NAMALWA (cell line): ENCODE results near the gene LAMA2.
"Not testable (repeated sequence)": the region's sequence is repeated elsewhere in the genome, so short reads cannot be mapped to it uniquely, and the experiment has no call there.

Experiments used
- DNase-seq: peaks from one replicate; pipeline ENCODE4 v3.0.0-alpha.2; 2015; ENCODE audit warnings: low spot score

The LAMA2 gene

DNA sequence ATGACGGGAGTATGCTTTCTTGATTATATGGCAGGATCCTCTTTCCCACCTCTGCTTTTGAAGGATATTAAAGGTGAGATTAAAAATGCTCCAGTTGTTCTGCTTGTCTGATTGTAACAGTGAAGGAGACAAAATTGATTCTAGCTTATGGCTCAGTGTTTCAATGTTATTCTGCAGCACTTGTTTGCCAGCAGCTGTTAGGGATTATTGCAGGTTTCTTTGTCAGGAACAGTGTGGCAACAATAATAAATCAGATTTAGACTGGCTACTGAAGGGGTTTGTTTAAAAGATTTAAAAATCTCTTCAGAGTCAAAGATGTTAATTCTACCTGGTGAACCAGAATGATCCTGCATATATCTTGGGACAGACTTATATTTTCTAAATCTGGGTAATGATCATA lies 126.9 kb downstream of the LAMA2 start:
- DNase-seq, result no peak

- DNase-seq, result no peak
Observed at GRCh38 chr6:129014302-129014701, 131.4 kb downstream of the LAMA2 start.

DNA sequence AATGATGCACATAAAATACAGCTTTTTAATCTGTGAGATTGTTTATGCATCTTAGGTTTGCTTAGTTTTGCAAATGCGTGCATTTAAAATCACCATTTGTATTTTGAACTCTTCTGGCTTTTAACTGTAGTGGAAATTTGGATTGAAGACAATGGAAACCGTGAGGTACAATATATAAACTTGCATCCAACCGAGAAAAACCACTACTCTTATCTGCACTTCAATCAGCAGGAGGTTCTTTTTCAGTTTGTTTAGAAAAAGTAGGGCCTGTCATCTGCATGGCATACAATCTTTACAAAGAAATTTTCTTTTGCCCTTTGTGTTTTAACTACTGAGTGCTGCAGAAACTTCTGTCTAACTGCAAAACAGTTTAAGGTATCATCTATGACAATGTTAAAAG lies 132.8 kb downstream of the LAMA2 start:
- DNase-seq, result no peak

DNA sequence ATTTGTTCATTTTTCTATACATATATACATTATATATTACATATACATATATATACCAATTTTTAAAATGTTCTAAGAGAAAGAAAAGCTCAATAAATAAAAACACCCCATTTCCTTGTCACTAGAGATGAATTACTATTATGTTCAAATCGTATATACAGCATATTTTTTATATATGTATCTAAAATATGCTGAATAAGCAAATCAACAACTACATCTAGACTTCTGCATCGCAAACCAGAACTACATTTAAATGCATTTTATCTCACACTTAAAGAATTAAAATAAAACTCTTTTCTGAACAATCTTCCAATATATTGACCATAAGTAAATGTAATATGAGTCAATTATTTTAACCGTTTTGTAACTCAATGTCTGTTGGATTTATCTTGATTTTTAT lies 133.9 kb downstream of the LAMA2 start:
- DNase-seq, result no peak

DNA sequence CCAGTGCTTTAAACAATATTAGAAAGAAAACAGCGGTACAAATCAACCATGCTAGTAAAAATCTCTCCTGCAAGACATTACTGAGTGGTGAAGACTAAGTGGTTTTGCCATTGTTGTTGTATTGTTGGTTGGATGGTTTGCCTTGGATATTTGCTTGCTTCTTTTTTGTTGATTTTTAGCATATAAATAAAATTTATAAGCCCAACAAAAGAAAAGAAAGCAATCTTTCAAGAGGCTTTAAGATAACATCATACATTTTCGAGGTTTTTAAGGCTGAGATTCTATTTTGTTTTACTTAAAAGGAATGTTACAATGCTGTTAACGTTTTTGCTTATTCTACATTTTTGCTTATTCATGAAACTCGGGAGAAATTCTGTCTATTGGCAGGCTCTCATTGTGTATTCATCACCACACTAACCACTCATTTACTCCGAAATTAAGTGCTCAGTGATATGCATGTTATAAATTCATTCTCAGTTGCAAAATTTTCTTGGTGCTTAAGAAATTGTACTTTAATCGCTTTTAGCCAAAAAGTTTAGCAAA lies 139.1 kb downstream of the LAMA2 start:
- no peak for DNase-seq

DNA sequence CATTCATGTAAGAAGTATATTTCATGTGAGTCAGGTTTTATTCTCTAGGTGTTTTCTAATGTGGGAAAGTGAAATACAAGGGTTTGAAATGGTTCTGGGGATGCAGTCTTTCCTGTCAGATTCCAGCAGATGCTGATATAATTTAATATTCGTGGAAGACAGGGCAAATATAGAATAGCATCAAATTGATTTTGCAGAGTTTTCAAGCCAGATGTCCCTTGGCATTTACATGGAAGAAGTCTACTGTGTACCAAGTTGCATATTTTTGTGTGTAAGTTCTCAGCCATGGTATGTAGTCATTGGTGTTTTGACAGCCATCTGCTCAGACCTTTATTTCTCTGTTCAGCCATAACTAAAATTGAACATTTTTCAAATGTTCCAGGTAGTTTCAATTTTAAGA lies 143.7 kb downstream of the LAMA2 start:
- no peak for DNase-seq

DNA sequence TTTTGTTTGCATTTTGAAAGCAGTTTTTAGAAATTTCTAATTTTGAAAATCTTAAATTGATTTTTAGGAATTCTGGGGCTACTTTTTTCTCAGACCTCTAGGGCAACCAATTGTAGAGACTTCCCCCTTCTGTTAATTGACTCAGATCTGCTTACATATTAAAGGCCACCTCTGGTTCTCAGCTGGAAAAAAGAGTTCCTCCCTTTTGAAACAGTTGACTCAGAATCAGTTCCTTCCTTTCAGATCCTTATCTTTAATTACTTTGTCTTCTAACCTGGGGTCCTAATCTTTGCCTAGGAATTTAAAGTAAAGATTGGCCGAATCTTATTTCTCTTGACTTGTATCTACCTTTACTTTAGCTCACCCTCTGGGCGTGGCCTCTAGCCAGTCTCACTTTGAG lies 146.8 kb downstream of the LAMA2 start:
- DNase-seq, result no peak

DNA sequence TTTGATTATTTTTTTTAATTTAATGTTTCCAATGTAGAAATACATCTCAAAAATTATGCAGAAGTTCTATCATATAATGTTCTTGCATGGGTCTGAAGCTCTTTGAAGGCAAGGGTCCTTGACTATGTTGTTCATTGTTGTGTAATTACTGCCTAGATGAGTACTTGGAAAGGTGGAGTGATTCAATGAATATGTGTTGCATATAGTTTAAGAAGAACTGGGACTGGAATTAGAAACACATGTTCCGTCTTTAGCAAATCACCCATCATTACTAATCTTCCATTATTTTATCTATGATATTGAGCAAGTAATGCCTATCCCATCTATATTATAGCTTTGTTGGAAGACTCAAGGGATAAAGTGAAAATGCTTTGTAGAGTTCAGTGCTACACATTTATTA lies 147.3 kb downstream of the LAMA2 start:
- no peak for DNase-seq

GRCh38 chr6:129031051-129031599 lies 148.2 kb downstream of the LAMA2 start:
- DNase-seq, result no peak

GRCh38 chr6:129032602-129033001 lies 149.7 kb downstream of the LAMA2 start:
- no peak for DNase-seq

DNA sequence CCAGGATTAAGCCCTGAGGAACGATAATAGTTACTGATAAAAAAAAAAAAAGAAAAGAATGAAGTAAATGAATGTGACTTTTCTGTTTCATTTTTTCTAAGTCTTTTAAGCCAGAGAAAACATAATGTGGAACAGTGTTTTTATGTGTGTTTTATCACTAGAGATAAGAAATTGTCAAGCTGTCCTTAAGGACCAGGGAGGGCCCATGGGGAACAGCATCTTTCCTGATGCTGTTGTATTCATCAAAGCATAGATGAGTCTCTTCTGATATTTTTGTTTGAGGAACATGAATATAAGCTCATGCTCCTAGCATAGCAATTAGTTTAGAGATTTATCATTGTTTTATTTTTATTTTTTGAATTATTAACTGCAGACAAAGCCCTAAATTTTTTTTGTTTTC lies 150.2 kb downstream of the LAMA2 start:
- no peak for DNase-seq

DNA sequence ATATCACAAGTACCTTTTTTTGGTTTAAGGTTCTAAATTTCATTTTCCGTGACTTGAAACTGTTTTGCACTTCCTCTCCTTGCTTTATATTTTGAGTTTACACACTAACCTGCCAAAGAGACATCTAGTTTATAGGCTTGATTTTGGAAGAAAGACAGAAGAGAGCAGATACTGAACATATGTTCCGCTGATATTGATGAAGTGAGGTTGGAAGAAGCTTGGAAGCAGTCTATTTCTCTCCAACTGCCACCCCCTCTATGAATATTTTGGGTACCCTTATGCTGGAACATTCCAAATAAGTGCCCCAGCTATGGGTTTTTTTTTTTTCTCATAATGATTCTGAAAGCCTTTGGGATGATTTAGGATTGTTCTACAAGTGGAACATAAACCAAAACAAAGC lies 150.6 kb downstream of the LAMA2 start:
- no peak for DNase-seq

- no peak for DNase-seq
Observed at GRCh38 chr6:129041563-129041962, 158.6 kb downstream of the LAMA2 start.

DNA sequence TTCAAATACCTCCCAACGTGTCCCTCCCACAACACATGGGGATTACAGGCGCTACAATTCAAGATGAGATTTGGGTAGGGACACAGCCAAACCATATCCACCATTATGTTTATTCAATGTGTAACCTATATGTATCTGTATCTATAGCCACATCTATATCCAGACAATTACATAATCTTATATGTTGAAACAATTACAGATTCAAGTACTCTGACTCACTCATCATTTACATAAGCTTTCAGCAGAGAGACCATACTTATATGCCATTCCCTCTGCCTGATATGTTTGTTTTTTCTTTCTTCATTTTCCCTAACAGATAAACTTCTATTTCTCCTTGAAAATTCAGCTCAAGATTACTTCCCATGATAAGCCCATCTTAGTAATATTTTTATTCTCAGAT lies 163.6 kb downstream of the LAMA2 start:
- DNase-seq, result no peak

- DNase-seq, result no peak
Observed at GRCh38 chr6:129047834-129048233, 164.9 kb downstream of the LAMA2 start.

- no peak for DNase-seq
Observed at GRCh38 chr6:129050086-129050485, 167.1 kb downstream of the LAMA2 start.

DNA sequence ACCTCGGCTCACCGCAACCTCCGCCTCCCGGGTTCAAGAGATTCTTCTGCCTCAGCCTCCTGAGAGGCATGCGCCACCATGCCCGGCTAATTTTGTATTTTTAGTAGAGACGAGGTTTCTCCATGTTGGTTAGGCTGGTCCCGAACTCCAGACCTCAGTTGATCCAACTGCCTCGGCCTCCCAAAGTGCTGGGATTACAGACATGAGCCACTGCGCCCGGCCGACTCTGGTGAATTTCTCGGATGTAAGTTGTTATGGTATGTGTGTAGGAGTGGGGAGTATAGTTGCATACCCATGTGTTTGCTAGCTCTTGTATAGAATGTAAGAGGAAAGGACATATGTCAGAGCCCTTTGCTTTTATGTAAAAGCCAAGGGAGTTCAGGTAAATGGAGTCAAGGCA lies 170.2 kb downstream of the LAMA2 start:
- not testable (repeated sequence) for DNase-seq

GRCh38 chr6:129055796-129056195 lies 172.9 kb downstream of the LAMA2 start:
- DNase-seq, result no peak

- DNase-seq, result no peak
Observed at GRCh38 chr6:129059650-129060049, 176.7 kb downstream of the LAMA2 start.

- no peak for DNase-seq
Observed at GRCh38 chr6:129069006-129069405, 186.1 kb downstream of the LAMA2 start.

GRCh38 chr6:129073051-129073450 lies 190.1 kb downstream of the LAMA2 start:
- no peak for DNase-seq

GRCh38 chr6:129073691-129074395 lies 190.9 kb downstream of the LAMA2 start:
- no peak for DNase-seq

DNA sequence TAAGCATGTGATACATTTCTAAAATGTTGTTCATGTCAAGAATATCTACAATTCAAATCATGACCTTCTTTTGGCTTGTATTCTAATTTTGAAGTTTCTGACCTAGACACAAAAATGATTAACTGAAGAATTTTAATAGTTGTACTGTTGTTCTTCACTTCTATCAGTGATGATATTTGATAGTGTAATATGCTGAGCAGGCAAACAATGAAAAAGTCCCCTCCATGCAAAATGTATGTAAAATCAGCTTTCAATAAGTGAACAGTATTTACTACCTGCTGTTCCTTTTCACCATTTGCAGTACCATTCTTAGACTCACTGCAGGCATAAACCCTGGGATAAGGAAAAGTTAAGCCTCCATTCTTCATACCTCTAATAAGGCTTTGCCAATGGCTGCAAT lies 201.5 kb downstream of the LAMA2 start:
- no peak for DNase-seq

DNA sequence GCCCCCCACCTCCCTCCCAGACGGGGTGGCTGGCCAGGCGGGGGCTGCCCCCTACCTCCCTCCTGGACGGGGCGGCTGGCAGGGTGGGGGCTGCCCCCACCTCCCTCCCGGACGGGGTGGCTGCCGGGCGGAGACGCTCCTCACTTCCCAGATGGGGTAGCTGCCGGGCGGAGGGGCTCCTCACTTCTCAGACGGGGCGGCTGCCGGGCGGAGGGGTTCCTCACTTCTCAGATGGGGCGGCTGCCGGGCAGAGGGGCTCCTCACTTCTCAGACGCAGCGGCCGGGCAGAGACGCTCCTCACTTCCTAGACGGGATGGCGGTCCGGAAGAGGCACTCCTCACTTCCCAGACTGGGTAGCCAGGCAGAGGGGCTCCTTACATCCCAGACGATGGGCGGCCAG lies 205.5 kb downstream of the LAMA2 start:
- not testable (repeated sequence) for DNase-seq
